Spleen (tissue), 7 donors: Measurements from ENCODE around the gene PIKFYVE.

Experiments
- CTCF ChIP-seq, 11 experiments: fragments of 200-600 bp in 7 of 11; fragments of 450-650 bp in 4 of 11; sonication (generic) in 4 of 11; IDR thresholded peaks in 8 of 11; conservative IDR thresholded peaks in 3 of 11; 1 replicate in 7 of 11; 2 replicates in 4 of 11; pipeline versions ENCODE4 v1.4.0 to v1.8.0; 2016 to 2021; ENCODE audit warnings: antibody characterized with exemption in 11 of 11, inconsistent platforms in 4 of 11, mild to moderate bottlenecking in 1 of 11
- POLR2AphosphoS5 ChIP-seq, 3 donors: sonication (generic); formaldehyde crosslinking; IDR thresholded peaks; one replicate each; pipeline ENCODE4 v1.5.1; 2017; ENCODE audit warnings: antibody characterized with exemption in 3 of 3
- donor health status: DM: no; HTN: no; CAD: no; lungs with moderate emphysema.
- donor health status: DM: no; HTN: no; CAD: no.
- donor health status: DM: no; HTN: no; CAD: no.

GRCh38 chr2:208366215-208367127 lies 100.4 kb downstream of the PIKFYVE start:
- no peak for TF ChIP-seq CTCF (IDR thresholded peaks at IDR 0.05 in 8 of 11, conservative IDR thresholded peaks at IDR 0.05 in 3 of 11)
- TF ChIP-seq POLR2AphosphoS5 (IDR thresholded peaks at IDR 0.05), result no peak
